Vagina (tissue), 2 donors: ENCODE results near the gene MAP1B.

Source experiments
- POLR2A ChIP-seq, 2 donors: fragments of 450-650 bp; IDR thresholded peaks; one replicate each; pipeline ENCODE4 v1.6.1; 2017; ENCODE audit warnings: antibody characterized with exemption in 2 of 2, mild to moderate bottlenecking in 2 of 2, moderate library complexity in 2 of 2
- POLR2AphosphoS5 ChIP-seq, 2 donors: sonication (generic); formaldehyde crosslinking; IDR thresholded peaks; one replicate each; pipeline ENCODE4 v1.9.0; 2017; ENCODE audit warnings: antibody characterized with exemption in 2 of 2, mild to moderate bottlenecking in 2 of 2, low read depth in 1 of 2; ENCODE audit not compliant: insufficient read depth in 1 of 2
- TF ChIP-seq, protein P1 (sequence below), 3 experiments: fragments of 450-650 bp in 2 of 3; fragments of 200-600 bp in 1 of 3; sonication (generic) in 1 of 3; IDR thresholded peaks; one replicate each; pipeline ENCODE4 v1.5.1; 2017 to 2019; ENCODE audit warnings: antibody characterized with exemption in 3 of 3, mild to moderate bottlenecking in 2 of 3, moderate library complexity in 2 of 3

DNA sequence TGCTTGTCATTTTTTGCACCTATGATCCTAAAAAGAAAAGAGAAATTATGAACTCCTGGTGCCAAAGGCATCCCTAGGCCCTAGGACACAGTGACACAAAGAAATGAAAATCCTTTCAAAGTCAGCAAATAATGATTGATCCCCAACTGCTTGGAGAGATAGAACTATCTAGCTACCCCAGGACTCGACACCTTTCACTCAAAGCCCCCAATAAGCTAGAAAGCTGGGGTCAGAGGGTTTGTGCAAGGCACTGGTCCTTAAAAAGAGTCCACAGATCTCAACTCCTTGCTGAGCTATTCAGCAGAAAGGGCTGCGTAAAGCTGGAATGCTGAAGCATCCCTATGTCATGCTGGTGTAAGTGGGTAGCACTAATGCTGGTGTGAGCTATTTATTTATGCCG, 31.8 kb upstream of the MAP1B start:
- TF ChIP-seq, protein P1, sequence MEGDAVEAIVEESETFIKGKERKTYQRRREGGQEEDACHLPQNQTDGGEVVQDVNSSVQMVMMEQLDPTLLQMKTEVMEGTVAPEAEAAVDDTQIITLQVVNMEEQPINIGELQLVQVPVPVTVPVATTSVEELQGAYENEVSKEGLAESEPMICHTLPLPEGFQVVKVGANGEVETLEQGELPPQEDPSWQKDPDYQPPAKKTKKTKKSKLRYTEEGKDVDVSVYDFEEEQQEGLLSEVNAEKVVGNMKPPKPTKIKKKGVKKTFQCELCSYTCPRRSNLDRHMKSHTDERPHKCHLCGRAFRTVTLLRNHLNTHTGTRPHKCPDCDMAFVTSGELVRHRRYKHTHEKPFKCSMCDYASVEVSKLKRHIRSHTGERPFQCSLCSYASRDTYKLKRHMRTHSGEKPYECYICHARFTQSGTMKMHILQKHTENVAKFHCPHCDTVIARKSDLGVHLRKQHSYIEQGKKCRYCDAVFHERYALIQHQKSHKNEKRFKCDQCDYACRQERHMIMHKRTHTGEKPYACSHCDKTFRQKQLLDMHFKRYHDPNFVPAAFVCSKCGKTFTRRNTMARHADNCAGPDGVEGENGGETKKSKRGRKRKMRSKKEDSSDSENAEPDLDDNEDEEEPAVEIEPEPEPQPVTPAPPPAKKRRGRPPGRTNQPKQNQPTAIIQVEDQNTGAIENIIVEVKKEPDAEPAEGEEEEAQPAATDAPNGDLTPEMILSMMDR (IDR thresholded peaks at IDR 0.05), result no peak
- TF ChIP-seq POLR2A (IDR thresholded peaks at IDR 0.05) (no peak), POLR2AphosphoS5 (IDR thresholded peaks at IDR 0.05; ENCODE audit: insufficient read depth in 1 of 2, low read depth in 1 of 2) (no peak)
